GM20000 (cell line): ENCODE data around the gene TCF19.

Source experiments
- DNase-seq: peaks from one replicate; pipeline ENCODE4 v3.0.0; 2012; ENCODE audit warnings: low spot score
- CTCF ChIP-seq: IDR thresholded peaks from 2 replicates; pipeline ENCODE4 v1.5.1; 2012; ENCODE audit warnings: mild to moderate bottlenecking, control low read depth; ENCODE audit errors: extremely low read depth, missing control alignments

Gene TCF19

GRCh38 chr6:31202259-31203166 lies 44.1 kb downstream of the TCF19 start:
- DNase-seq, result no peak
- no peak for TF ChIP-seq CTCF

GRCh38 chr6:31203345-31203979 lies 45.1 kb downstream of the TCF19 start:
- no peak for TF ChIP-seq CTCF
- DNase-seq, result no peak

- no peak for DNase-seq
- no peak for TF ChIP-seq CTCF
Measured at GRCh38 chr6:31204751-31205145, 46.4 kb downstream of the TCF19 start.

- DNase-seq, result no peak
- TF ChIP-seq CTCF, result no peak
Measured at GRCh38 chr6:31205638-31206037, 47.2 kb downstream of the TCF19 start.

- no peak for TF ChIP-seq CTCF
- DNase-seq, result no peak
Measured at GRCh38 chr6:31208506-31208905, 50.1 kb downstream of the TCF19 start.

- TF ChIP-seq CTCF, result no peak
- no peak for DNase-seq
Measured at GRCh38 chr6:31209137-31209536, 50.7 kb downstream of the TCF19 start.

- no peak for TF ChIP-seq CTCF
- DNase-seq, result no peak
Measured at GRCh38 chr6:31210123-31210522, 51.7 kb downstream of the TCF19 start.
